Cardiac muscle cell (in vitro differentiated cells and primary cell): ENCODE measurements around the gene SCAANT1. TPM values are rescaled to one million over a fixed set of nuclear protein-coding genes. Genes with fewer than 3 reads are reported as not detected.

Experiments used
- DNase-seq, 2 donors: peaks; one replicate each; pipeline versions ENCODE4 v3.0.0 to v3.0.0-alpha.2; 2010 to 2017; ENCODE audit warnings: low read depth in 1 of 2, low spot score in 1 of 2
- H3K27ac ChIP-seq: fragments of 200-600 bp; sonication (generic); 2 replicates; pipeline ENCODE4 v1.5.1; 2016
- H3K27me3 ChIP-seq: fragments of 200-600 bp; sonication (generic); 2 replicates; pipeline ENCODE4 v1.6.0; 2016; ENCODE audit warnings: control low read depth
- H3K36me3 ChIP-seq: fragments of 200-600 bp; sonication (generic); 2 replicates; pipeline ENCODE4 v1.5.1; 2016; ENCODE audit warnings: control low read depth
- H3K4me1 ChIP-seq: fragments of 200-600 bp; sonication (generic); 2 replicates; pipeline ENCODE4 v1.8.1; 2017; ENCODE audit warnings: low read depth, mild to moderate bottlenecking, mixed run types
- H3K4me3 ChIP-seq: fragments of 200-600 bp; sonication (generic); 2 replicates; pipeline ENCODE4 v1.5.1; 2016; ENCODE audit warnings: mild to moderate bottlenecking
- H3K9me3 ChIP-seq: fragments of 200-600 bp; sonication (generic); 2 replicates; pipeline ENCODE4 v1.5.1; 2017; ENCODE audit warnings: low read depth, mild to moderate bottlenecking, control low read depth
- CTCF ChIP-seq: IDR thresholded peaks from 2 replicates; pipeline ENCODE4 v1.5.1; 2012; ENCODE audit warnings: low read depth, mild to moderate bottlenecking, low read length
- polyA plus RNA-seq: library from polyadenylated mRNA; unstranded; fragments of >200 nt; fragmentation: Nextera tagmentation; extraction: Ambion mirVana; gene quantifications from 2 replicates; pipeline ENCODE4 v1.2.1, GENCODE V29; 2016
- total RNA-seq: library from RNA; depleted of rRNA; stranded (reverse); fragments of >200 nt; gene quantifications from 2 replicates; pipeline ENCODE4 v1.2.3, GENCODE V29; 2016

SCAANT1 gene
- total and polyA plus RNA-seq, 2 experiments from 2014 or later: not detected

- no peak overlapping the region for H3K4me3 ChIP-seq
- no peak for TF ChIP-seq CTCF
- peaks cover 9% of the 10 kb centered on the region for H3K4me1 ChIP-seq
- DNase-seq: no peak
- H3K36me3 ChIP-seq: no peaks in the 10 kb centered on the region
- H3K27ac ChIP-seq: no peak overlapping the region
- H3K27me3 ChIP-seq: no peaks in the 10 kb centered on the region
- H3K9me3 ChIP-seq: no peaks in the 10 kb centered on the region
Measured at GRCh38 chr3:63933459-63933858, 21.3 kb upstream of the SCAANT1 start.

DNA sequence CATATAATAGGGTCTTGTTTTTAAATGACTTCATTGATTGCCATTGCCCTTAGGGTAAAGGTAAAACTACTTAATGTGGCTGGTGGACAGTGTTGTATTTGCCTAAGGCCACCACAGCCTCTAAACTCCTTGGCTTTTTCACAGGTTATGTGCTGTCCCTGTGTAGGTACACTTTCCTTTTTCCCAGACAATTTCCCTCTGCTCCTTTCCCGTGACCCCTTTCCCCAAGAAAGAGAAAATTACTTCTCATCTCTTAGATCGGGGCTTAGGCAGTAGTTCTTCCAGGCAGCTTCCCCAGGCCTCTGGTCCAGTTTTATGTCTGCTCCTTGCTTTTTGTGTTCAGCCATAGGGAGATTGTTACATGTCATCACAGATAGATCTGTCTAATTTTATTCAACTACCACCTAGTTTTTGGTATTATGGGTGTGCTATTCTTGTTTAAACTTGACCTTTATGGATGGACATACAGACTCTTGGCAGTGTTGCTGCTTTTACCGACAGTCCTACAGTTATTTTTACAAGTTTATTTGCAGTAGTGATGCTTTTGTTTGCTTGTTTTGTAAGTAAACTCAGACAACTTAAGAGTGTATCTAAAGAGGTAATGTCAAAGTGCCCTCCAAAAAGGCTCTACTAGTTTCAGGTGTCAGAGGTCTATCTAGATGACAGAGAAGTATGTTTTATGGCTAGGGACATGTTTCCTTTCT, 20.5 kb upstream of the SCAANT1 start:
- TF ChIP-seq CTCF: no peak
- H3K36me3 ChIP-seq: no peaks in the 10 kb centered on the region
- H3K9me3 ChIP-seq: no peaks in the 10 kb centered on the region
- no peak for DNase-seq
- H3K27ac ChIP-seq: no peak overlapping the region
- H3K27me3 ChIP-seq: no peaks in the 10 kb centered on the region
- no peak overlapping the region for H3K4me3 ChIP-seq
- peaks cover 5% of the 10 kb centered on the region for H3K4me1 ChIP-seq

DNA sequence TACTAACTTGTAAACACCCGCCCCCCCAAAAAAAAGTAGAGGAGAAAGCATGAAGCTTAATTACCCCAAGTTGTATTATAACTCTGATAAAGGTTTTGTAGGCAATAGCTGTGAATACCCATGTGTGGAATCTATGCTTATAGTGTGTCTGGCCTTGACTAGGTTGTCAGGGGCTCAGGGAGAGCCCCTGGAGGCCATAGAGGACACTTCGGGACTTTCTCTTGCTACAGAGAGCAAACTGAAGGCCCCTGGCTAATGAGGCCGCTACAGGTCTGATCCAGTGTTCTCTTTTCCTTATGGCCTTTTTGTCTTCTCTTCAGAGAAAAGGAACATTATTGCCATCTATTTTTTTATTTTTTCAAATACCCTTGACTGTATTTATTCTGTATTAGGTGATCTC, 19.1 kb upstream of the SCAANT1 start:
- Histone ChIP-seq H3K36me3 (no peaks in the 10 kb centered on the region), H3K9me3 (no peaks in the 10 kb centered on the region), H3K4me1 (peaks cover 5% of the 10 kb centered on the region), H3K27ac (no peak overlapping the region), H3K4me3 (no peak overlapping the region), H3K27me3 (no peaks in the 10 kb centered on the region)
- no peak for TF ChIP-seq CTCF
- DNase-seq: no peak

- peaks cover 2% of the 10 kb centered on the region for H3K4me1 ChIP-seq
- no peak overlapping the region for H3K27ac ChIP-seq
- no peak for DNase-seq
- no peaks in the 10 kb centered on the region for H3K9me3 ChIP-seq
- no peak overlapping the region for H3K4me3 ChIP-seq
- no peaks in the 10 kb centered on the region for H3K36me3 ChIP-seq
- no peak for TF ChIP-seq CTCF
- no peaks in the 10 kb centered on the region for H3K27me3 ChIP-seq
Measured at GRCh38 chr3:63927422-63928280, 15.5 kb upstream of the SCAANT1 start.

- no peak for DNase-seq
- H3K36me3 ChIP-seq: no peaks in the 10 kb centered on the region
- no peak overlapping the region for H3K4me3 ChIP-seq
- TF ChIP-seq CTCF: no peak
- no peaks in the 10 kb centered on the region for H3K4me1 ChIP-seq
- no peaks in the 10 kb centered on the region for H3K9me3 ChIP-seq
- no peaks in the 10 kb centered on the region for H3K27me3 ChIP-seq
- no peak overlapping the region for H3K27ac ChIP-seq
Measured at GRCh38 chr3:63926309-63926708, 14.1 kb upstream of the SCAANT1 start.
